A673 (cell line): ENCODE data around the gene RGS9BP. TPM values are rescaled to one million over a fixed set of nuclear protein-coding genes. Genes with fewer than 3 reads are reported as not detected.
"Not testable (repeated sequence)": the region's sequence is repeated elsewhere in the genome, so short reads cannot be mapped to it uniquely, and the experiment has no call there.

Experiments used
- BruUV-seq: library from RNA; stranded (reverse); fragments of 400-500 nt; replicated peaks from 2 replicates; lab custom pipeline; 2021; lab: Mats Ljungman, UMichigan
- CTCF ChIA-PET: fragments of 300-600 bp; sonication (Branson Sonifier 250); formaldehyde crosslinking; loops from one replicate; lab custom pipeline; 2022; ENCODE audit warnings: antibody characterized with exemption; lab: Charles Lee
- POLR2A ChIA-PET: fragments of 300-600 bp; sonication (Branson Sonifier 250); formaldehyde crosslinking; loops from one replicate; lab custom pipeline; 2022; ENCODE audit warnings: antibody characterized with exemption; ENCODE audit not compliant: low non-redundant PET; lab: Charles Lee
- DNase-seq: peaks from one replicate; pipeline ENCODE4 v3.0.0-alpha.2; 2015; ENCODE audit warnings: low spot score
- H3K27ac ChIP-seq: fragments of 200-600 bp; sonication (generic); 2 replicates; pipeline ENCODE4 v1.5.1; 2016; ENCODE audit warnings: mixed run types, low read depth, mild to moderate bottlenecking, mixed read lengths, antibody characterized with exemption, low read length; ENCODE audit not compliant: poor library complexity, severe bottlenecking
- H3K27me3 ChIP-seq: fragments of 200-600 bp; sonication (generic); replicated peaks from 2 replicates; pipeline ENCODE4 v1.6.1; 2017; ENCODE audit warnings: mixed run types, low read depth, mild to moderate bottlenecking, mixed read lengths, antibody characterized with exemption, low read length; ENCODE audit not compliant: insufficient read depth, poor library complexity
- H3K36me3 ChIP-seq: fragments of 200-600 bp; sonication (generic); 2 replicates; pipeline ENCODE4 v1.6.1; 2016; ENCODE audit warnings: mixed run types, mild to moderate bottlenecking, mixed read lengths, antibody characterized with exemption, low read length; ENCODE audit not compliant: insufficient read depth, poor library complexity, severe bottlenecking
- H3K4me1 ChIP-seq: fragments of 200-600 bp; sonication (generic); 2 replicates; pipeline ENCODE4 v1.6.1; 2017; ENCODE audit warnings: mixed run types, mild to moderate bottlenecking, mixed read lengths, antibody characterized with exemption, low read length; ENCODE audit not compliant: insufficient read depth, poor library complexity, severe bottlenecking
- H3K4me3 ChIP-seq: fragments of 200-600 bp; sonication (generic); 2 replicates; pipeline ENCODE4 v1.5.1; 2016; ENCODE audit warnings: low read depth, mixed run types, mild to moderate bottlenecking, mixed read lengths, low read length; ENCODE audit not compliant: poor library complexity, severe bottlenecking
- H3K9me3 ChIP-seq: fragments of 200-600 bp; sonication (generic); 2 replicates; pipeline ENCODE4 v1.6.1; 2016; ENCODE audit warnings: mixed run types, low read depth, mild to moderate bottlenecking, mixed read lengths, antibody characterized with exemption, low read length; ENCODE audit not compliant: poor library complexity, severe bottlenecking
- EZH2 ChIP-seq: fragments of 200-600 bp; sonication (generic); IDR thresholded peaks from 2 replicates; pipeline ENCODE4 v1.6.1; 2017; ENCODE audit warnings: borderline replicate concordance, low read depth, mild to moderate bottlenecking, mixed read lengths, antibody characterized with exemption, low read length; ENCODE audit not compliant: poor library complexity, severe bottlenecking
- intact Hi-C: fragments of 100-400 bp; cut with micrococcal nuclease; formaldehyde crosslinking; loops from one replicate; pipeline ENCODE4 v1.10.0; 2022; ENCODE audit not compliant: unreplicated experiment
- total RNA-seq: library from RNA; stranded (reverse); gene quantifications from 2 replicates; pipeline ENCODE4 v1.2.3, GENCODE V29; 2021
- TF ChIP-seq, protein P1 (sequence below): fragments of 300-800, 200-600 bp; sonication (generic); conservative IDR thresholded peaks from 2 replicates; pipeline ENCODE4 v1.5.1; 2017; ENCODE audit warnings: low read depth, mild to moderate bottlenecking, antibody characterized with exemption, low read length, moderate library complexity, mixed read lengths

Gene RGS9BP
- total RNA-seq, 1 experiment from 2014 or later: 0.15 TPM

DNA sequence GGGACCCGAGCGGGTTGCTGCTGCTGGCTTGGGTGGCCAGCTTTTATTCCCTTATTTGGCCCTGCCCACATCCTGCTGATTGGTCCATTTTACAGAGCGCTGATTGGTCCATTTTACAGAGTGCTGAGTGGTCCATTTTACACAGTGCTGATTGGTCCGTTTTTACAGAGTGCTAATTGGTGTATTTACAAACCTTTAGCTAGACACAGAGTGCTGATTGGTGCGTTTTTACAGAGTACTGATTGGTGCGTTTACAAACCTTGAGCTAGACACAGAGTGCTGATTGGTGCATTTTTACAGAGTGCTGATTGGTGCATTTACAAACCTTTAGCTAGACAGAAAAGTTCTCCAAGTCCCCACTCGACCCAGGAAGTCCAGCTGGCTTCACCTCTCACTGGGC lies 24.5 kb downstream of the RGS9BP start:
- intact Hi-C loops, H3K27me3 ChIP-seq, H3K27ac ChIP-seq, CTCF ChIA-PET, H3K4me3 ChIP-seq, BruUV-seq, H3K4me1 ChIP-seq, DNase-seq: not testable (repeated sequence)
- H3K9me3 ChIP-seq: peaks cover 20% of the 10 kb centered on the region
- H3K36me3 ChIP-seq: peaks cover 27% of the 10 kb centered on the region
- POLR2A ChIA-PET: interaction anchor here (0.6 kb wide), 1 partner anchor 20 kb away, joined by 3 read pairs; no protein-coding TSS in a partner anchor

GRCh38 chr19:32702010-32702409 lies 26.4 kb downstream of the RGS9BP start:
- H3K36me3 ChIP-seq: peaks cover 27% of the 10 kb centered on the region
- POLR2A ChIA-PET: no interaction called here
- no TSS peak for BruUV-seq

DNA sequence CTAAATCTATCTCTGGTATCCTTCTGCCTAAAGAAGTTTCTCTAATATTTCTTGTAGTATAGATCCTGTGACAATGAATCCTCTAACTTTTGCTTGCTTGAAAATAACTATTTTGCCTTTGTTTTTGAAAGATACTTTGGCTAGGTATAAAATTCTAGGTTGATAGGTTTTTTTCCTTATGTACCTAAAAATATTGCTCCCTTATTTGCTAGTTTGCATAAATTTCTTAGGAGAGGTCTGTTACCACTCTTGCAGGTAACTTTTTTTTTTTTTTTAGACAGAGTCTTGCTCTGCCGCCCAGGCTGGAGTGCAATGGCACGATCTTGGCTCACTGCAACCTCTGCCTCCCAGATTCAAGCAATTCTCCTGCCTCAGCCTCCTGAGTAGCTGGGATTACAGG lies 28.4 kb downstream of the RGS9BP start:
- H3K4me3 ChIP-seq, H3K27ac ChIP-seq, intact Hi-C loops, DNase-seq, H3K27me3 ChIP-seq, POLR2A ChIA-PET, H3K4me1 ChIP-seq, CTCF ChIA-PET, BruUV-seq: not testable (repeated sequence)
- H3K9me3 ChIP-seq: peaks cover 20% of the 10 kb centered on the region
- H3K36me3 ChIP-seq: peaks cover 21% of the 10 kb centered on the region

More at GRCh38 chr19:32702010-32702409, 26.4 kb downstream of the RGS9BP start:
- Histone ChIP-seq H3K27ac (no peak overlapping the region), H3K4me3 (no peak overlapping the region), H3K9me3 (peaks cover 20% of the 10 kb centered on the region), H3K27me3 (no peaks in the 10 kb centered on the region), H3K4me1 (no peaks in the 10 kb centered on the region)
- intact Hi-C loops: no loop called here
- no peak for DNase-seq
- CTCF ChIA-PET: no interaction called here
- TF ChIP-seq, protein P1, sequence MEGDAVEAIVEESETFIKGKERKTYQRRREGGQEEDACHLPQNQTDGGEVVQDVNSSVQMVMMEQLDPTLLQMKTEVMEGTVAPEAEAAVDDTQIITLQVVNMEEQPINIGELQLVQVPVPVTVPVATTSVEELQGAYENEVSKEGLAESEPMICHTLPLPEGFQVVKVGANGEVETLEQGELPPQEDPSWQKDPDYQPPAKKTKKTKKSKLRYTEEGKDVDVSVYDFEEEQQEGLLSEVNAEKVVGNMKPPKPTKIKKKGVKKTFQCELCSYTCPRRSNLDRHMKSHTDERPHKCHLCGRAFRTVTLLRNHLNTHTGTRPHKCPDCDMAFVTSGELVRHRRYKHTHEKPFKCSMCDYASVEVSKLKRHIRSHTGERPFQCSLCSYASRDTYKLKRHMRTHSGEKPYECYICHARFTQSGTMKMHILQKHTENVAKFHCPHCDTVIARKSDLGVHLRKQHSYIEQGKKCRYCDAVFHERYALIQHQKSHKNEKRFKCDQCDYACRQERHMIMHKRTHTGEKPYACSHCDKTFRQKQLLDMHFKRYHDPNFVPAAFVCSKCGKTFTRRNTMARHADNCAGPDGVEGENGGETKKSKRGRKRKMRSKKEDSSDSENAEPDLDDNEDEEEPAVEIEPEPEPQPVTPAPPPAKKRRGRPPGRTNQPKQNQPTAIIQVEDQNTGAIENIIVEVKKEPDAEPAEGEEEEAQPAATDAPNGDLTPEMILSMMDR: no peak
- TF ChIP-seq EZH2: no peak

- Histone ChIP-seq H3K36me3 (peaks cover 15% of the 10 kb centered on the region), H3K4me3 (no peak overlapping the region), H3K9me3 (peaks cover 12% of the 10 kb centered on the region), H3K27me3 (no peaks in the 10 kb centered on the region), H3K4me1 (no peaks in the 10 kb centered on the region), H3K27ac (no peak overlapping the region)
- no peak for TF ChIP-seq EZH2
- TF ChIP-seq, protein P1: no peak
- ChIA-PET CTCF (interaction anchor here (0.5 kb wide), 1 partner anchor 826 kb away, joined by 3 read pairs; no protein-coding TSS in a partner anchor), POLR2A (no interaction called here)
- DNase-seq: no peak
- intact Hi-C loops: no loop called here
- no TSS peak for BruUV-seq
Measured at GRCh38 chr19:32708457-32708856, 32.8 kb downstream of the RGS9BP start.
